GM20000 (cell line): ENCODE data around the gene KRTAP19-7.

Source experiments
- DNase-seq: peaks from one replicate; pipeline ENCODE4 v3.0.0; 2012; ENCODE audit warnings: low spot score
- TF ChIP-seq, protein P1 (sequence below): IDR thresholded peaks from 2 replicates; pipeline ENCODE4 v1.5.1; 2012; ENCODE audit warnings: mild to moderate bottlenecking, control low read depth; ENCODE audit errors: extremely low read depth, missing control alignments

KRTAP19-7 gene

DNA sequence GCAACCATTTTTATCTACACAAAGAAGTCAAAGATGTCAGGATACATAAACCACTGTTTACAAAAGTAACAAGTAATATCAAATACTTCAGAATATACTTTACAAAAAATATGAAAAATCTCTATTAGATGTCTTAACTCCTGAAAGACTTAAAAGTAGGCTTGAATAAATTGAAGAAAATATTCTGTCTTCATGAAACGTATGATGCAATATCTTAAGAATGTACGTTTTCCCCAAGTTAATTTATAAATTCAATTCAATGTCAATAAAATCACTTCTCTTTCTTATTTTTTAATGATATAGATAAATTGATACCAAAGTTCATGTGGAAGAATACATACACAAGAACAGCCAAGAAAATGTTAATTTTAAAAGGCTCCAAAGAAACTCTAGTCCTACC lies 6.0 kb downstream of the KRTAP19-7 start:
- TF ChIP-seq, protein P1, sequence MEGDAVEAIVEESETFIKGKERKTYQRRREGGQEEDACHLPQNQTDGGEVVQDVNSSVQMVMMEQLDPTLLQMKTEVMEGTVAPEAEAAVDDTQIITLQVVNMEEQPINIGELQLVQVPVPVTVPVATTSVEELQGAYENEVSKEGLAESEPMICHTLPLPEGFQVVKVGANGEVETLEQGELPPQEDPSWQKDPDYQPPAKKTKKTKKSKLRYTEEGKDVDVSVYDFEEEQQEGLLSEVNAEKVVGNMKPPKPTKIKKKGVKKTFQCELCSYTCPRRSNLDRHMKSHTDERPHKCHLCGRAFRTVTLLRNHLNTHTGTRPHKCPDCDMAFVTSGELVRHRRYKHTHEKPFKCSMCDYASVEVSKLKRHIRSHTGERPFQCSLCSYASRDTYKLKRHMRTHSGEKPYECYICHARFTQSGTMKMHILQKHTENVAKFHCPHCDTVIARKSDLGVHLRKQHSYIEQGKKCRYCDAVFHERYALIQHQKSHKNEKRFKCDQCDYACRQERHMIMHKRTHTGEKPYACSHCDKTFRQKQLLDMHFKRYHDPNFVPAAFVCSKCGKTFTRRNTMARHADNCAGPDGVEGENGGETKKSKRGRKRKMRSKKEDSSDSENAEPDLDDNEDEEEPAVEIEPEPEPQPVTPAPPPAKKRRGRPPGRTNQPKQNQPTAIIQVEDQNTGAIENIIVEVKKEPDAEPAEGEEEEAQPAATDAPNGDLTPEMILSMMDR = no peak
- DNase-seq = no peak

DNA sequence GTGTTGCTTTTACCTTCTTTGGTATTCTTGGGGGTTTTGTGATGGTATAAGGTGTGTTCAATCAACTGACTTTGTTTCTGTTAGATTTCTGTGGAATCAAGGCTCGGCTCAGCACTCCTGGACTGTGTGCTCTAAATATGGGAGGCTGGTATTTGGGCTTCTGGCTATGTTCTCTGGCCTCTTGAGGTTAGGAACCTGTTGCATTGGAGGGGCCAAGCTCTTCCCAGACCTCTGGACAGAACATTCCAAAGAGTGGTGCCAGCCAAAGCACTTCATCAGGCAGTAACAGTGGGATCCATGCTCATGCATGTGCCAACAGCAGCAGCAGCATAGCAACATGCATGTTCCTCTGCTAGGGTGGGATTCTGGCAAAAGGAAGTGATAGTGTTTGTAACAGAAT lies 8.3 kb downstream of the KRTAP19-7 start:
- TF ChIP-seq, protein P1 = no peak

DNA sequence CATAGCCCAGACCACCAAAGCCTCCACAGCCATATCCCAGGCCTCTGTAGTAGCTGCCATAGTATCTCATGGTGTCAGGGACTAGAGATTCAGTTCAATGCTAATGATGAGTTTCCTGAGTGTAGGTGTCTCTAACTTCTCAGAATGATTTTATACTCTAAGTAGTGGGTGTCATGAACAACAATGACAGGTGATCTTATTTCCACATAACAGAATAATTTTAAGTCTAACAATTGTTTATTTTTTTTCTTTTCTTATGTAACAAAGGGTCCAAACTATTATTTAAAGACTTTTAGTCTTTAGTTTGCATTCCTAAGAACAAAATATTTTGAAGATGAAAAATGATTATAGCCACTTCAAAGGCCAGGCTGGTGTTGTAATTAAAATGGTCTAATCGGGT lies 19.4 kb downstream of the KRTAP19-7 start, which contains the start of gene KRTAP19-6:
KRTAP19-6 (minus strand) TSS at position 101 of the 400 bp plus-strand sequence; CDS start at position 70, 31 bp downstream.
- DNase-seq = no peak
- TF ChIP-seq, protein P1 = no peak

More for the DNA sequence above, 8.3 kb downstream of the KRTAP19-7 start:
- DNase-seq = no peak

DNA sequence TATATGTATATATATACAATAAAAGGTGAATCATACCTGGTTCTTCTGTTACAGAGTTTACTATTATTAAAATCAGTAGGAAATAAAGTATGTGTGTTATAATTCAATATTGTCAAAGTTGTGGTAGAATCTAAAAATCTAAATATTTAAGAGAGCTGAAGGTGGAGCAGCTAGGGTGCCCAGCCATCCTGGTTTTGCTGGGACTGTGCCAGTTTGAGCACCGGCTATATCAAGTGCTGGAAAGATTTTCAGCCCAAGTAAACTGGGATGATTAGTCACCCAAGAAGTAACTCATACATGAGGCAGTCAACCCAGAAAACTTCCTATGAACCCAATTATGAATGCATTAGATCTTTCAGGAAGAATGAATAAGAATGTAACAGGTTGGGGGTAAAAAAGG lies 42.2 kb downstream of the KRTAP19-7 start:
- TF ChIP-seq, protein P1 = no peak
- no peak for DNase-seq

DNA sequence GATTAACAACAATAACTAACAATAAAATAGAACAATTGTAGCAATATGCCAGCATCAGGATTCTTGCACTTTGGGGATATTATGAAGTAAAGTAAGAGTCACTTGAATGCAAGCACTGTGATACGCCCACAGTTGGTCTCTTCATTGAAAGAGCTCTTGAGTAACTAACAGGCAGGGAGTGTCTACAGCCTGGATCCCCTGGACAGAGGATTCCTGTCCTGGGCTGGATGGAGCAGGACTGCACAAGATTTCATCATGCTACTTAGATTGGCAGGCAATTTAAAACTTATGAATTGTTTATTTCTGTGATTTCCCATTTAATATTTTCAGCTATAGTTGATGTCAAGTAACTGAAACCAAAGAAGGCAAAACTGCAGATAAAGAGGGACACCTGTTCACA lies 45.4 kb downstream of the KRTAP19-7 start:
- TF ChIP-seq, protein P1 = no peak
- no peak for DNase-seq
